IMR-90 (cell line): Measurements from ENCODE around the gene EXOC4. TPM values are rescaled to one million over a fixed set of nuclear protein-coding genes. Genes with fewer than 3 reads are reported as not detected.

Experiments used
- ATAC-seq: fragments of 200-7000 bp; cut with Tn5 transposase; 2 replicates; pipeline ENCODE4 v1.9.1; 2020; ENCODE audit warnings: low read depth, mild to moderate bottlenecking, moderate library complexity
- BruUV-seq: library from RNA; stranded (reverse); fragments of 400-500 nt; replicated peaks from 2 replicates; lab custom pipeline; 2021; lab: Mats Ljungman, UMichigan
- CTCF ChIA-PET: fragments of 300-600 bp; formaldehyde crosslinking; extraction: SDS; loops from one replicate; lab custom pipeline; 2021; ENCODE audit warnings: antibody characterized with exemption; lab: Yijun Ruan, JAX
- POLR2A ChIA-PET: fragments of 300-600 bp; sonication (Branson Sonifier 250); formaldehyde crosslinking; loops from one replicate; lab custom pipeline; 2022; ENCODE audit warnings: antibody characterized with exemption; ENCODE audit not compliant: unreplicated experiment; lab: Charles Lee
- DNase-seq: peaks from one replicate; pipeline ENCODE4 v3.0.0; 2013
- H2AFZ ChIP-seq: replicated peaks from 2 replicates; pipeline ENCODE3; 2013; ENCODE audit warnings: low read length, mild to moderate bottlenecking; ENCODE audit not compliant: poor library complexity
- H2AK5ac ChIP-seq: 2 replicates; pipeline ENCODE4 v1.6.1; 2013; ENCODE audit warnings: low read depth, low read length, inconsistent platforms
- H2AK9ac ChIP-seq: replicated peaks from 2 replicates; pipeline ENCODE3; 2013; ENCODE audit warnings: mild to moderate bottlenecking, low read depth, low read length, moderate library complexity; ENCODE audit not compliant: poor library complexity
- H2BK120ac ChIP-seq: 2 replicates; pipeline ENCODE4 v1.6.1; 2013; ENCODE audit warnings: low read depth, low read length, inconsistent platforms
- H2BK15ac ChIP-seq: 3 replicates; pipeline ENCODE4 v1.6.1; 2013; ENCODE audit warnings: low read depth, low read length, inconsistent platforms
- H2BK20ac ChIP-seq: 2 replicates; pipeline ENCODE4 v1.6.1; 2013; ENCODE audit warnings: low read depth, mild to moderate bottlenecking, inconsistent platforms, low read length, moderate library complexity
- H2BK5ac ChIP-seq: 2 replicates; pipeline ENCODE4 v1.6.1; 2013; ENCODE audit warnings: mild to moderate bottlenecking, low read depth, low read length, inconsistent platforms; ENCODE audit not compliant: poor library complexity, severe bottlenecking
- H3K14ac ChIP-seq: replicated peaks from 2 replicates; pipeline ENCODE4 v1.6.1; 2013; ENCODE audit warnings: low read depth, low read length, inconsistent platforms
- H3K18ac ChIP-seq: 2 replicates; pipeline ENCODE4 v1.6.1; 2013; ENCODE audit warnings: low read depth, low read length, control low read depth
- H3K23ac ChIP-seq: 2 replicates; pipeline ENCODE4 v1.6.1; 2013; ENCODE audit warnings: low read depth, low read length, inconsistent platforms
- H3K27ac ChIP-seq: 2 replicates; pipeline ENCODE4 v1.5.1; 2013; ENCODE audit warnings: mild to moderate bottlenecking, control low read depth, low read length; ENCODE audit not compliant: insufficient read depth
- H3K27me3 ChIP-seq: 2 replicates; pipeline ENCODE4 v1.6.1; 2013; ENCODE audit warnings: low read length; ENCODE audit not compliant: control insufficient read depth, insufficient read depth
- H3K36me3 ChIP-seq: 2 replicates; pipeline ENCODE4 v1.6.1; 2013; ENCODE audit warnings: low read length, mixed read lengths; ENCODE audit not compliant: control insufficient read depth, insufficient read depth
- H3K4ac ChIP-seq: 2 replicates; pipeline ENCODE4 v1.6.1; 2013; ENCODE audit warnings: low read depth, low read length, inconsistent platforms
- H3K4me1 ChIP-seq: 2 replicates; pipeline ENCODE4 v1.6.1; 2013; ENCODE audit warnings: low read length, mixed read lengths; ENCODE audit not compliant: control insufficient read depth, insufficient read depth
- H3K4me2 ChIP-seq: 2 replicates; pipeline ENCODE4 v1.6.1; 2013; ENCODE audit warnings: low read depth, mild to moderate bottlenecking, control low read depth, low read length, moderate library complexity
- H3K4me3 ChIP-seq: 2 replicates; pipeline ENCODE4 v1.5.1; 2013; ENCODE audit warnings: low read depth, mild to moderate bottlenecking, control low read depth, low read length, moderate library complexity; ENCODE audit not compliant: insufficient read depth
- H3K56ac ChIP-seq: 2 replicates; pipeline ENCODE4 v1.6.1; 2013; ENCODE audit warnings: low read length, inconsistent platforms; ENCODE audit not compliant: insufficient read depth; ENCODE audit errors: extremely low read depth
- H3K79me1 ChIP-seq, 2 experiments: 2 replicates each; pipeline ENCODE4 v1.6.1; 2013; ENCODE audit warnings: low read length in 2 of 2, inconsistent platforms in 1 of 2, low read depth in 1 of 2
- H3K9ac ChIP-seq: 2 replicates; pipeline ENCODE4 v1.6.1; 2013; ENCODE audit warnings: low read depth, low read length, control low read depth
- H3K9me1 ChIP-seq: 2 replicates; pipeline ENCODE4 v1.6.1; 2013; ENCODE audit warnings: low read length, inconsistent platforms; ENCODE audit not compliant: insufficient read depth
- H3K9me3 ChIP-seq: 2 replicates; pipeline ENCODE4 v1.6.1; 2013; ENCODE audit warnings: low read length; ENCODE audit not compliant: control insufficient read depth, insufficient read depth
- H4K20me1 ChIP-seq: 2 replicates; pipeline ENCODE4 v1.6.1; 2013; ENCODE audit warnings: low read length, inconsistent platforms; ENCODE audit not compliant: insufficient read depth
- H4K5ac ChIP-seq: 2 replicates; pipeline ENCODE4 v1.6.1; 2013; ENCODE audit warnings: mild to moderate bottlenecking, low read depth, low read length, control low read depth
- H4K8ac ChIP-seq, 2 experiments: 2 replicates each; pipeline ENCODE4 v1.6.1; 2013; ENCODE audit warnings: low read depth in 2 of 2, low read length in 2 of 2, control low read depth in 1 of 2, inconsistent platforms in 1 of 2
- H4K91ac ChIP-seq: 2 replicates; pipeline ENCODE4 v1.6.1; 2013; ENCODE audit warnings: low read depth, low read length, inconsistent platforms; ENCODE audit not compliant: insufficient read depth
- BHLHE40 ChIP-seq: fragments of 150-350 bp; IDR thresholded peaks from 2 replicates; pipeline ENCODE4 v1.6.1; 2016; ENCODE audit warnings: mild to moderate bottlenecking, low read depth, low read length
- CEBPB ChIP-seq: IDR thresholded peaks from 2 replicates; pipeline ENCODE4 v1.6.1; 2012; ENCODE audit warnings: low read depth, low read length, improper control_type of control experiment
- CHD1 ChIP-seq: IDR thresholded peaks from 2 replicates; pipeline ENCODE4 v1.6.1; 2012; ENCODE audit warnings: low read depth, low read length, improper control_type of control experiment
- FOS ChIP-seq: fragments of 150-350 bp; IDR thresholded peaks from 2 replicates; pipeline ENCODE4 v1.6.1; 2016; ENCODE audit warnings: low read depth, low read length
- MAFK ChIP-seq: IDR thresholded peaks from 2 replicates; pipeline ENCODE4 v1.6.1; 2012; ENCODE audit warnings: low read depth, low read length, improper control_type of control experiment
- MAZ ChIP-seq: IDR thresholded peaks from 2 replicates; pipeline ENCODE4 v1.6.1; 2012; ENCODE audit warnings: low read depth, mild to moderate bottlenecking, low read length, improper control_type of control experiment, moderate library complexity, borderline replicate concordance
- MXI1 ChIP-seq: IDR thresholded peaks from 2 replicates; pipeline ENCODE4 v1.6.1; 2012; ENCODE audit warnings: low read depth, mild to moderate bottlenecking, low read length, moderate library complexity, borderline replicate concordance
- NFE2L2 ChIP-seq: fragments of 150-350 bp; IDR thresholded peaks from 2 replicates; pipeline ENCODE4 v1.6.1; 2016; ENCODE audit warnings: low read depth, mild to moderate bottlenecking, low read length
- POLR2A ChIP-seq: IDR thresholded peaks from 2 replicates; pipeline ENCODE4 v1.6.1; 2012; ENCODE audit warnings: mild to moderate bottlenecking, low read depth, low read length
- RAD21 ChIP-seq: IDR thresholded peaks from 2 replicates; pipeline ENCODE4 v1.6.1; 2012; ENCODE audit warnings: low read length, improper control_type of control experiment
- RCOR1 ChIP-seq: IDR thresholded peaks from 2 replicates; pipeline ENCODE4 v1.6.1; 2012; ENCODE audit warnings: mild to moderate bottlenecking, low read length, improper control_type of control experiment; ENCODE audit not compliant: insufficient replicate concordance
- RFX5 ChIP-seq: IDR thresholded peaks from 2 replicates; pipeline ENCODE4 v1.8.0; 2012; ENCODE audit warnings: low read depth, mild to moderate bottlenecking, low read length, moderate library complexity
- SMC3 ChIP-seq: fragments of 150-350 bp; IDR thresholded peaks from 2 replicates; pipeline ENCODE4 v1.6.1; 2016; ENCODE audit warnings: low read depth, mild to moderate bottlenecking, antibody characterized with exemption, low read length, moderate library complexity
- WGBS, 2 experiments: methylation state at CpG; one replicate each; pipeline versions ENCODE4 v1.1.5 to v1.1.7; 2013; ENCODE audit warnings: missing lambda C conversion rate in 2 of 2; ENCODE audit not compliant: insufficient read length in 1 of 2; ENCODE audit errors: extremely low coverage in 2 of 2; 5-methylcytosine and 5-hydroxymethylcytosine counted together
- dilution Hi-C: fragments of 300-500 bp; cut with HindIII; formaldehyde crosslinking; loops from one replicate; pipeline ENCODE4 v1.14.3; 2018; ENCODE audit warnings: low sequenced_read_pairs; ENCODE audit not compliant: unreplicated experiment
- in situ Hi-C: fragments of 300-500 bp; cut with MboI; formaldehyde crosslinking; loops from 3 replicates; pipeline ENCODE4 v1.14.3; 2019; ENCODE audit warnings: low sequenced_read_pairs, inconsistent platforms, mixed read lengths
- intact Hi-C: fragments of 100-400 bp; cut with micrococcal nuclease; formaldehyde crosslinking; loops from 2 replicates; pipeline ENCODE4 v1.10.0; 2022
- polyA plus RNA-seq, 3 experiments: library from polyadenylated mRNA; depleted of rRNA; stranded (reverse); fragments of >200 nt; gene quantifications; 2 replicates each; pipeline ENCODE4 v1.2.3, GENCODE V29; 2012; ENCODE audit warnings: low replicate concordance in 1 of 3
- total RNA-seq: library from RNA; depleted of rRNA; stranded (reverse); fragments of >200 nt; gene quantifications from 2 replicates; pipeline ENCODE4 v1.2.3, GENCODE V29; 2012
- TF ChIP-seq, protein P1 (sequence below): fragments of 150-350 bp; IDR thresholded peaks from 2 replicates; pipeline ENCODE4 v1.6.1; 2016; ENCODE audit warnings: low read depth, mild to moderate bottlenecking, low read length, moderate library complexity, borderline replicate concordance
- TF ChIP-seq, protein P2 (sequence below): fragments of 150-350 bp; IDR thresholded peaks from 2 replicates; pipeline ENCODE4 v1.6.1; 2017; ENCODE audit warnings: mild to moderate bottlenecking, antibody characterized with exemption, low read length, low read depth

EXOC4 gene
- total and polyA plus RNA-seq, 2 of the 4 experiments (the other 2 are of a cell fraction), result 25.4 to 94.6 TPM

DNA sequence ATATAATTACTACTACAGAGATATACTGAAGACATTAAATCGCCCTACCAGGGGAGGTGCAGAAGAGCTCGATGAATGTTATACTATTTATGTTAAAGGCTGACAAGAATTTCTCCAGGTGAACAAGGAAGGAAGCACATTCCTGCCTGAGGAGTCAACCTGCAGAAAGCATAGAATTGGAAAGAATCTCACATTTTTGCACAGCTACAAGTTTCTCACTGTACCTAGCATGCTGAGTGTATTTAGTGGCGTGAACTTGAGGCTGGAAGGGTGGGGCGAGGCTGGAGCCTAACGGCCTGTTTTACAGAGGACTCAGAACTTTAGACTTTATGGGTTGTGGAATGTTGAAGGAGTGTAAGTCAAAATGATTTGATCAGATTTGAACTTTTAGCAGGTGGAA lies 500.6 kb downstream of the EXOC4 start:
- H3K56ac ChIP-seq, result no peak overlapping the region
- H3K9ac ChIP-seq, result no peak overlapping the region
- no peak overlapping the region for H4K5ac ChIP-seq
- no peak overlapping the region for H3K27ac ChIP-seq
- no TSS peak for BruUV-seq
- no peak overlapping the region for H3K4ac ChIP-seq
- intact Hi-C loops (no loop called here), dilution Hi-C loops (no loop called here), in situ Hi-C loops (no loop called here)
- ATAC-seq (no peak), DNase-seq (no peak)
- H4K20me1 ChIP-seq, result no peaks in the 10 kb centered on the region
- no peak overlapping the region for H4K91ac ChIP-seq
- no peak overlapping the region for H4K8ac ChIP-seq
- H3K18ac ChIP-seq, result no peak overlapping the region
- ChIA-PET CTCF (interaction anchor here (0.7 kb wide), 1 partner anchor 347 kb away, joined by 3 read pairs; no protein-coding TSS in a partner anchor), POLR2A (no interaction called here)
- no peaks in the 10 kb centered on the region; a peak in 1 of 4 replicates for H3K79me1 ChIP-seq
- no peak overlapping the region for H2BK20ac ChIP-seq
- peaks cover 1% of the 10 kb centered on the region; the same call in 1 of the 2 replicates for H3K4me1 ChIP-seq
- H3K23ac ChIP-seq, result no peak overlapping the region
- H3K9me3 ChIP-seq, result no peaks in the 10 kb centered on the region
- no peak overlapping the region for H2BK5ac ChIP-seq
- H2AK9ac ChIP-seq, result no peak overlapping the region
- 80% methylated on average over 2 of the region's 5 CpGs; no CpG with 5 or more reads in 1 of the 2 experiments for WGBS, 2 experiments
- no peak overlapping the region for H3K14ac ChIP-seq
- no peak overlapping the region for H2BK120ac ChIP-seq
- no peaks in the 10 kb centered on the region for H3K27me3 ChIP-seq
- no peak overlapping the region for H2BK15ac ChIP-seq
- H3K36me3 ChIP-seq, result no peaks in the 10 kb centered on the region
- no peak overlapping the region for H2AK5ac ChIP-seq
- no peak for TF ChIP-seq CEBPB
- no peak for TF ChIP-seq CHD1
- TF ChIP-seq MAFK, result no peak
- TF ChIP-seq, protein P1, sequence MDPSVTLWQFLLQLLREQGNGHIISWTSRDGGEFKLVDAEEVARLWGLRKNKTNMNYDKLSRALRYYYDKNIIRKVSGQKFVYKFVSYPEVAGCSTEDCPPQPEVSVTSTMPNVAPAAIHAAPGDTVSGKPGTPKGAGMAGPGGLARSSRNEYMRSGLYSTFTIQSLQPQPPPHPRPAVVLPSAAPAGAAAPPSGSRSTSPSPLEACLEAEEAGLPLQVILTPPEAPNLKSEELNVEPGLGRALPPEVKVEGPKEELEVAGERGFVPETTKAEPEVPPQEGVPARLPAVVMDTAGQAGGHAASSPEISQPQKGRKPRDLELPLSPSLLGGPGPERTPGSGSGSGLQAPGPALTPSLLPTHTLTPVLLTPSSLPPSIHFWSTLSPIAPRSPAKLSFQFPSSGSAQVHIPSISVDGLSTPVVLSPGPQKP, result no peak
- TF ChIP-seq FOS, result no peak
- TF ChIP-seq POLR2A, result no peak
- TF ChIP-seq NFE2L2, result no peak
- TF ChIP-seq RFX5, result no peak
- no peak for TF ChIP-seq BHLHE40
- no peak for TF ChIP-seq MAZ
- no peak for TF ChIP-seq MXI1
- TF ChIP-seq SMC3, result no peak
- no peak for TF ChIP-seq RCOR1
- TF ChIP-seq RAD21, result no peak
- TF ChIP-seq, protein P2, sequence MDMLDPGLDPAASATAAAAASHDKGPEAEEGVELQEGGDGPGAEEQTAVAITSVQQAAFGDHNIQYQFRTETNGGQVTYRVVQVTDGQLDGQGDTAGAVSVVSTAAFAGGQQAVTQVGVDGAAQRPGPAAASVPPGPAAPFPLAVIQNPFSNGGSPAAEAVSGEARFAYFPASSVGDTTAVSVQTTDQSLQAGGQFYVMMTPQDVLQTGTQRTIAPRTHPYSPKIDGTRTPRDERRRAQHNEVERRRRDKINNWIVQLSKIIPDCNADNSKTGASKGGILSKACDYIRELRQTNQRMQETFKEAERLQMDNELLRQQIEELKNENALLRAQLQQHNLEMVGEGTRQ, result no peak
- H3K9me1 ChIP-seq, result no peaks in the 10 kb centered on the region
- H2AFZ ChIP-seq, result no peak overlapping the region
- H3K4me2 ChIP-seq, result no peak overlapping the region
- no peak overlapping the region for H3K4me3 ChIP-seq
